HG03342 (cell line): ENCODE measurements around the gene HDGFL2.

Source experiments
- ATAC-seq: cut with Tn5 transposase; IDR thresholded peaks from one replicate; pipeline ENCODE4 v1.9.1; 2021; ENCODE audit warnings: mild to moderate bottlenecking, moderate library complexity; ENCODE audit not compliant: unreplicated experiment

HDGFL2 gene

GRCh38 chr19:4464815-4465581 lies 7.1 kb upstream of the HDGFL2 start:
- no peak for ATAC-seq

GRCh38 chr19:4467835-4468234 lies 4.3 kb upstream of the HDGFL2 start:
- ATAC-seq, result no peak

DNA sequence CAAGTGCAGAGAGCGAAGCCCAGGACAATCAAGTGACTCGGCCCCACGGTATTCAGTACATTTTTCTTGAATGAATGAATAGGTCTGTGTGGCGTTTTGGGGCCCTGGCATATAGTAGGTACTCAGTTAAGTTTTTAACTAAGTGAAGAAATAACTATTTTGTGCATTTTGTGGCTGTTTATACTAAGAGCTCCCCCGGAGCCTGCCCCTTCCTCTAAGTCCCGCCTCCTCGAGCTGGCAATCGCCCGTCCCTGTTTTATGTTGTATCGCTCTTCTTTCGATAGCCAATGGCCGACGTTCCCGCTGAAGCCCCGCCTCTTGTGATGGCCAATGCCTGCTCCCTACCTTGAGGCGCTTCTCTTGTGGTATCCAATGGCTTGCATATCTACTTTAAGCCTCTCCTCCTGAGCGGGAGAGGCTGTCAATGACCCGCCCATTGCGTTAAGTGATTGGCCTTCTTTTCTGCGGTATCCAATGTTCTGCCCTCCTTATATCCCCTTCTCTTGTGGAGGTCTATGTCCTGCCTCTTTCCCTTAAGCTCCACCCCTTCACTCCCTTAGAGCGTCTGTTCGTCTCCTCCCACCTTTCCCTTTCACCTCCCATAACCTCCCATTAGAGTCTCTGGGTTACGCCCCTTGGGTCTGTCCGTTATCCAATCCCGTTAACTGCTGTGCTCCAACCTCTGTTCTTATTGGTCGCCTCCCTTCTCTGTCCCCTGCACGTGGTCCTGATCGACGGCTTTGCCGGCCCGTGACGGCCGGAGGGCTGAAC lies 509 bp upstream of the HDGFL2 start:
- ATAC-seq, result peak; percentile 81

DNA sequence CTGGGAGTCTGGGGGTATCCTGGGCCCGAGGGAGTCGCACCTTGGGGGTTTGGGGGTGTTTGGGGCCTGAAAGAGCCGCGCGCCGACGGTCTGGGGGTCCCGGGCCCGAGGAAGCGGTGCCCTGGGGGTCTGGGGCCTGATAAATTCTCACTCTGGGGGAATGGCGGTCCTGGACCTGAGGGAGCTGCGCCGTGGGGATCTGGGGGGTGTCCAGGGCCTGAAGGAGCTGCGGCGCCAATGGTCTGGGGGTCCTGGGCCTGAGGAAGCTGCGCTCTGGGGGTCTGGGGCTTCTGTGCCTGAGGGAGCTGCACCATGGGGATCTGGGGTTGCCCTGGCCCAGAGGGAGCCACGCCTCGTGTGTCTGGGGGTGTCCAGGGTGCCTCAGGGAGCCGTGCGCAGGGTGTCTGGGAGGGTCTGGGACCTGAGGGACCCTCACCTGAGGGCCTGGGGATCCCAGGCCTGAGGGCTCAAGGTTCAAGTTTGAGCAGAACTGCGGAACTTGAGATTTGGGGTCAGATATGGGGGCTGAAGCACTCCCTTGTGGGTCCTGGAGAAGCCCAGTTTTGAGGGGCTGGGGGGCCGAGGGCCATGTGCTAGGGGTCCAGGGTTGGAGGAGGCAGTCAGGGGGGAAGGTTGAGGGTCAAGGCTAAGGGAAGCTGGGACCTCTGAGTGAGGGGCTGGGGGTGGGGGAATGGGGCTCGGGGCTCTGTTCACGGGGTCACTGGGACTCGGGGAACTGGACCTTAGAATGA lies 1.1 kb downstream of the HDGFL2 start:
- no peak for ATAC-seq

- no peak for ATAC-seq
Observed at GRCh38 chr19:4473763-4474513, 1.8 kb downstream of the HDGFL2 start.

GRCh38 chr19:4474514-4475022 lies 2.5 kb downstream of the HDGFL2 start:
- no peak for ATAC-seq

DNA sequence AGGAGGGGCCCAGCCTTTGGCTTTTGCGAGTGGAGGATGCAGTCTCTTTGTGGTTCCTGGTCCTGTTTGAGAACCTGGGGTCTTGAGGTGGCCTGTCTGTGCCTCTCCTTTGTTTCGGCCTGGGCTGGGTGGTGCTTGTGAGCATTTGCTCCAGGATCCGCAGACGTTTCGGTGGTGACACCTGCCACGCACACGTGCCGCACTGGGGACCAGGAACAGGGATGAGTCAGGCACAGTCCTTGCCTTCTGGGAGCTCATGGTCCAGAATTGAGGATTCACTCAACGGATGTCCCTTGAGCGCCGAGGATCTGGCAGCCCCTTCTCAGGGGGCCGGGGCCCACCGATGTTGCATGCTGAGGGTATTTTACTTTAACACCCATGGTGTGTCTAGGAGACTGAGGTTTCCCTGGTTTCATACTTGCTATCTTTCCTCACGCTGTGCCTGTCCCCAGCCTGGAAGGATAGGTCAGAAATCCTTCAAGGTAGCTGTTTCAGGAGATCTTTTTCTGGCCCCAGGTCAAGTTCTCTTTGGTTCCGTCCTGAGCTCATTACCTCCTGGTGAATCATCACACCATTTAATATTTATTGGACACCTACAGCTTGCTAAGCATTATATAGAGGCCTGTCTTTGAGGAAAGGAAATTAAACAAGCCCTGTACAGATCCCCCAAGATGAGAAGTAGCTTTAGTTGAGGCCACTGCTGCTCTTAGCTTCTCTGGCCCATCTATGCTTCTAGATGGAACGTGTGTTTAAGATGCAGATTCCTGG lies 5.1 kb downstream of the HDGFL2 start:
- no peak for ATAC-seq

DNA sequence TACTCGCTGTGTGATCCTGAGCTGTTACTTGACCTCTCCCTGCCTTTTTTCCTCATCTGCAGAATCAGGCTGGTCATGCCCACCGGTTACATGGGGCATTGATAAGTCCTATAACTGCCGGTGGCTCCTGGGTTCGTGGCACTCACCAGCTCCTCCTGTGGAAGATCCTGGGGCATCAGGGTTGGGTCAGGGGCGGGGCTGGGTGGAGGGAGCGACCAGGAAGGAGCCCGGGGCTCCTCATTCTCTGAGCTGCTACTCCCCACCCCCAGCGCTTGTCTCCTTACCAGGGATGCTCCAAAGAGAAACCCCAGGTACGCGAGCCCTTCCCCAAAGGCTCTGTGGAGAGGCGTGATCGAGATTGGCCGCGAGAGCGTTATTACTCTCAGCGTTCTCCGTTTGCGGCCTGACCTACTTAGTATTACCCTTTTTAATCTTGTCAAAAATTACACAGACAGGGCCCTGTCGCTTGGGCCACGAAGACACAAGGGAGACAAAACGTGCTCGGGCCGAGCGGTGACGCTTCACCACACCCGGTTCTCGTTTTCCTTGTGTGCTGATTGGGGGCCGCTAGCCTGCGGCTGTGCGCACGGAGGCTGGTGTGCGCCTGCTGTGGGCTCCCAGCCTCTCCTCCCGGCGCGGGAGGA lies 10.7 kb downstream of the HDGFL2 start:
- no peak for ATAC-seq

DNA sequence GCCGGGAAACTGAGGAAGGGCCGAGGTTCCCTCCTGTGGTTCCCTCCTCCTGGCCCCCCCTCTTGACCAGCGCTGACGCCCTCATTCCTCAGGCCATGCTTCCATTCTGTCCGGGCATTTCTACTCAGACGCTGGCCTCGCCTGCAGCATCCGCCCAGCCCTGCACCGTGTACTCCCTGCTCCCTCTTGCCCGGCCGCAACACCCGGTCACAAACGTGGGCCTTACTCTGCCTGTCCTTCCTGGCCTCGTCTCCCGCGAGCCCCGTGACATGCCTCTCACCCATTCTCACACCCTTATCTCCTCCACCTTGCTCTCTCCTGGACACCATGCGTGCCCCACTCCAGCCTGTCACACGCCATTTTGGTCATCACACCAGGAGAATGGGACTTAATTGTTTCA lies 11.3 kb downstream of the HDGFL2 start:
- no peak for ATAC-seq

DNA sequence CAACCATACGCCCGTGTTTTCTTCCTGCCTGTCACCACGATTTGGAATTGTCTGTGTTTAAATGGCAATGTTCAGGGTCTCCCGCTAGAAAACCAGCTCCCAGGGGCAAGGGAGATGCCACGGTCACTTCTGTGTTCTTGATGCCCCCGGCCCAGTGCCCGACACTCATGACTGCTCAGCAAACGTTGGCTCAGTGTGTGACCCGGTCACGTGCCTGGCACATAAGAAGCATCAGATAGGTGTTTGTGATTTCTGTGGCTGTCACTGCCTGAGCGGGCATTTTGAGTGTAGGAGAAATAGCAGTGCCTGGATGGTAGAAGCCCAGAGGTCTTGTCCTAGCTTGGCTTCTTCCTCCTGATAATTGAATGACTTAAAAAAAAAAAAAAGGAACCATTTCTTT lies 15.5 kb downstream of the HDGFL2 start:
- no peak for ATAC-seq

- ATAC-seq, result no peak
Observed at GRCh38 chr19:4488496-4488895, 16.4 kb downstream of the HDGFL2 start.

GRCh38 chr19:4491446-4491845 lies 19.3 kb downstream of the HDGFL2 start:
- ATAC-seq, result no peak

DNA sequence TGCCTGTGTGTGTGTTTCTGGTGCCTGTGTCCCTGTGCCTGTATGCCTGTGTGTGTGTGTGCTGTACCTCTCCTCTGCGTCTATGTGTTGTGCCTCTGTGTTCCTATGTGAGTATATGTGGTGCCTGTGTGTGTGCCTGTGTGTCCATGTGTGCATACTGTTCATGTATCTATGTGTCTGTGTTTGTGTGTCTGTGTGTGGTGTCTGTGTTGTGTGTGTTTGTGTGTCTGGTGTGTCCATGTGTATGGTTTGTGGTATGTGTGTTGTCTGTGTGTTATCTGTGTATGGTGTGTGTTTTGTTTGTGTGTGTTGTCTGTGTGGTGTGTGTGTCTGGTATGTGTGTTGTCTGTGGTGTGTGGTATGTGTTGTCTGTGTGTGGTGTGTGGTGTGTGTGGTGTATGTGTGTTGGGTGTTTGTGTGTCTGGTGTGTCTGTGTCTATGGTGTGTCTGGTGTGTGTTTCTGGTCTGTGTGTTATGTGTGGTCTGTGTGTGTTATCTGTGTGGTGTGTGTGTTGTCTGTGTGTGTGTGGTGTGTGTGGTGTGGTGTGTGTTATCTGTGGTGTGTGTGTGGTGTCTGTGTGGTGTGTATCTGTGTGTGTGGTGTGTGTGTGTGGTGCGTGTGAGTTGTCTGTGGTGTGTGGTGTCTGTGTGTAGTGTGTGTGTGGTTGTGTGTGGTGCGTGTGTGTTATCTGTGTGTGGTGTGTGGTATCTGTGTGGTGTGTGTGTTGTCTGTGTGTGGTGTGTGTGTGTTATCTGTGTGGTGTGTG lies 20.4 kb downstream of the HDGFL2 start:
- ATAC-seq, result no peak

GRCh38 chr19:4493104-4493928 lies 21.2 kb downstream of the HDGFL2 start:
- no peak for ATAC-seq

DNA sequence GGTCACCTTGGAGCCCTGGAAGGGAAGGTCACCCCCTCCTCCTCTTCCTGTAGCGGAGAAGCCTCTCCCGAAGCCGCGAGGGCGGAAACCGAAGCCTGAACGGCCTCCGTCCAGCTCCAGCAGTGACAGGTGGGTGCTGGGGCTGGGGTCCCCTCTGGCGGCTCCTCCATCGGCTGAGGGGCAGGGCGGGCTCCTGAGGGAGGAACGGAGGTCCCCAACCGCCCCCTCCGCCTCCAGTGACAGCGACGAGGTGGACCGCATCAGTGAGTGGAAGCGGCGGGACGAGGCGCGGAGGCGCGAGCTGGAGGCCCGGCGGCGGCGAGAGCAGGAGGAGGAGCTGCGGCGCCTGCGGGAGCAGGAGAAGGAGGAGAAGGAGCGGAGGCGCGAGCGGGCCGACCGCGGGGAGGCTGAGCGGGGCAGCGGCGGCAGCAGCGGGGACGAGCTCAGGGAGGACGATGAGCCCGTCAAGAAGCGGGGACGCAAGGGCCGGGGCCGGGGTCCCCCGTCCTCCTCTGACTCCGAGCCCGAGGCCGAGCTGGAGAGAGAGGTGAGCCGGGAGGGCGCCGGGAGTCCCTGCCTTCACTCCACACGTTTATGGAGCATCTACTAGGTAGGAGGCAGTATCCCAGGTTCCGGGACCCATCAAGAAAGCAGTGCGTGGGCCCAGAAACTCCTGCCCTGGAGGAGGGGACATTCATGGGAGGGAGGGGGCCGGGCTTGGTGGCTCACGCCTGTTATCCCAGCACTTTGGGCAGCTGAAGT lies 22.0 kb downstream of the HDGFL2 start:
- no peak for ATAC-seq

GRCh38 chr19:4494691-4495064 lies 22.6 kb downstream of the HDGFL2 start:
- no peak for ATAC-seq

DNA sequence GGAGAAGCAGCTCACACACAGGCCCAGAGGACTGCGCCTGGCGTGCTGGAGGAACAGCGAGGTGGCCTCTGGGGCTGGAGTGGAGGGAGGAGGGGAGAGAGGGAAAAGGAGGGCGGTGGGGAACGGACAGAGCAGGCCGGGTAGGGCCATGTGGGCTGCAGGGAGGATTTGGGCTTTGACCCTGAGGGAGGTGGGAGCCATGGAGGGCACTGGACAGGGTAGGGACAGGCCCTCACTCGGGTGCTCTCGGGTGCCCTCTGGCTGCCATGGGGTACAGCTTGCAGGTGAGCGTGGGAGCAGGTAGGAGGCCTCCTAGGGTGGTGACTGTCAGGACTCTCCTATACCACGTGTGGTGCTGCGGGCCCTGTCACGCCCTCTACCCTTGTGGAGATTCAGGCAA lies 23.4 kb downstream of the HDGFL2 start:
- no peak for ATAC-seq
